Medulla oblongata (tissue), 1 donor: Measurements from ENCODE around the gene OLFML2A.
"Not testable (repeated sequence)": the region's sequence is repeated elsewhere in the genome, so short reads cannot be mapped to it uniquely, and the experiment has no call there.

ENCODE experiments used
- DNase-seq: peaks from one replicate; pipeline ENCODE4 v3.0.0-alpha.2; 2015; ENCODE audit errors: extremely low spot score

The OLFML2A gene

GRCh38 chr9:124828489-124829333 is 51.8 kb downstream of the OLFML2A start:
- no peak for DNase-seq

- DNase-seq: no peak
Observed at GRCh38 chr9:124829334-124829669, 52.4 kb downstream of the OLFML2A start.

GRCh38 chr9:124830593-124830992 is 53.7 kb downstream of the OLFML2A start:
- no peak for DNase-seq

GRCh38 chr9:124831642-124832364 is 54.9 kb downstream of the OLFML2A start:
- DNase-seq: no peak

- no peak for DNase-seq
Observed at GRCh38 chr9:124834591-124834990, 57.7 kb downstream of the OLFML2A start.

GRCh38 chr9:124835026-124835557 is 58.2 kb downstream of the OLFML2A start:
- DNase-seq: no peak

- DNase-seq: not testable (repeated sequence)
Observed at GRCh38 chr9:124838132-124838531, 61.2 kb downstream of the OLFML2A start.

GRCh38 chr9:124838567-124839275 is 61.8 kb downstream of the OLFML2A start:
- DNase-seq: not testable (repeated sequence)

GRCh38 chr9:124839612-124840299 is 62.8 kb downstream of the OLFML2A start:
- no peak for DNase-seq

GRCh38 chr9:124840300-124840833 is 63.4 kb downstream of the OLFML2A start:
- no peak for DNase-seq

GRCh38 chr9:124841075-124841821 is 64.3 kb downstream of the OLFML2A start:
- no peak for DNase-seq

GRCh38 chr9:124843456-124844034 is 66.6 kb downstream of the OLFML2A start:
- no peak for DNase-seq

- no peak for DNase-seq
Observed at GRCh38 chr9:124844291-124844690, 67.4 kb downstream of the OLFML2A start.

- not testable (repeated sequence) for DNase-seq
Observed at GRCh38 chr9:124846467-124846866, 69.5 kb downstream of the OLFML2A start.

- DNase-seq: no peak
Observed at GRCh38 chr9:124846969-124847368, 70.0 kb downstream of the OLFML2A start.

GRCh38 chr9:124849801-124850200 is 72.9 kb downstream of the OLFML2A start:
- DNase-seq: no peak

GRCh38 chr9:124852121-124852828 is 75.3 kb downstream of the OLFML2A start:
- DNase-seq: no peak

GRCh38 chr9:124852829-124853531 is 76.0 kb downstream of the OLFML2A start, which contains the start of gene WDR38:
Gene WDR38 (plus strand): TSS chr9:124853460. CDS start chr9:124853532, 72 bp downstream.
- peak; percentile 71 for DNase-seq
